ENCODE measurements around the gene SCN9A. TPM values are rescaled to one million over a fixed set of nuclear protein-coding genes. Genes with fewer than 3 reads are reported as not detected.
"Not testable (repeated sequence)": the region's sequence is repeated elsewhere in the genome, so short reads cannot be mapped to it uniquely, and the experiment has no call there.

The SCN9A gene
- polyA plus RNA-seq, 1 donor: 7.3 TPM

DNA sequence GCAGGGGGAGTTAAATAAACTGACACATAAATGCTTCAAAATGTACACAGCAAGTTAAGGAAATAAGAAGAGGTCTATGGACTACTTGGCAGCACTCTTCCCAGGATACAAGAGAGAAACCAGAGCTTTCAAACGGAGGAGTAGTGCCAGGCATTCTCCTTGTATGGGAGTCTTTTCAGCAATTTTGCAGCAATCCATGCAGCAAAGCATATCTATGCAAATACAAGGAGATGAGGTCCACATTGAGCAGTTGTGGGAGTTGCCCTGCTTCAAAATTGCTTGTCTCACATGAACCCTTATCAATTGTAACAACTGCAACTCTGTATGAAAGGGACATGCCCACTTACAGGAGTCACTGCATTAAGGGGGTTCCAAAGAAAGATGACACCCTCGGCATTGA lies 37.8 kb downstream of the SCN9A start:
- no peak overlapping the region for H3K4me3 ChIP-seq (ENCODE audit: low read length)
- H3K27me3 ChIP-seq (ENCODE audit: control insufficient read depth, insufficient read depth, low read length): no peaks in the 10 kb centered on the region
- 100% methylated on average over 1 of the region's 2 CpGs for WGBS (ENCODE audit: insufficient coverage, low lambda C conversion rate)
- H3K9me3 ChIP-seq (ENCODE audit: control insufficient read depth, low read depth, low read length): no peaks in the 10 kb centered on the region
- H3K36me3 ChIP-seq (ENCODE audit: control insufficient read depth, insufficient read depth, low read length): no peaks in the 10 kb centered on the region
- DNase-seq: no peak
- no peaks in the 10 kb centered on the region for H3K4me1 ChIP-seq (ENCODE audit: control insufficient read depth, insufficient read depth, low read length)
- H3K27ac ChIP-seq (ENCODE audit: low read length): no peak overlapping the region

DNA sequence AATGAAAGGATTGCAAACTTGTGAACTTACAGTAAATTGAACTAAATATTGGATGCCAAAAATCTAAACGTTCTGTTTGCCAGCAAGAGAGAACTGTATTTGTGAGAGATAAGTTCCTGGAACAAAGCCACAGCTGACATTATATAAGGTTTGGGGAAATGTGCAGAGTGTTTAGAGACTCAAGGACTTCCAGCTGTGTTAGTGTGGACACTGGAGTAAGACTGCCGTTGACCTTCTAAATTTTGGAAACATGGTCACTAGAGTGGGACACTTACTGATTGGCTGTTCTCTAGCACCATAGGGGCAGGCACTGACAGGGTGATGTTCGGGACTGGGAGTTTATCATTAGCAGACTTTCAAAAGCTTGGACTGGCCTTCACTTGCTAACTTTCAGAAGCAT lies 40.5 kb downstream of the SCN9A start:
- no peak overlapping the region for H3K4me3 ChIP-seq (ENCODE audit: low read length)
- DNase-seq: peak; percentile 12 to 16

DNA sequence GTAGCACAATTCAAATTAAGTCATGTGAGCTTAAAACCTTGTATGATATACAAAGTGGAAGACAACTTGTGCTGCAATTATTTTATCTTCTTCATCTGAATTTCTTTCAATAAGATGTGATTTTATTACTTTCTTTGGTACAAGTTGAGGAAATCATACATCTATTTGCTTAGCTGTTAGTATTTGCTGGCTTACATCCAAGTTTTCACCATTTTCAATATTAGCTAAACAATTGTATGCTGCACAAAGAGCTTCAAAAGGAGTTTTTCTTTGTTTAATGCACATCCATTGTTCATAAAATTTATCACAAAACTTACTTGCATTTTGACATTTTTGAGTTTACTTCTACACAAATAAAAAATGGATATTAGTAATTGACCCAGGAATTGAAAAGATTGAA lies 40.9 kb downstream of the SCN9A start:
- Histone ChIP-seq H3K4me3 (ENCODE audit: low read length) (no peak overlapping the region), H3K36me3 (ENCODE audit: control insufficient read depth, insufficient read depth, low read length) (no peaks in the 10 kb centered on the region), H3K27ac (ENCODE audit: low read length) (no peak overlapping the region), H3K9me3 (ENCODE audit: control insufficient read depth, low read depth, low read length) (no peaks in the 10 kb centered on the region), H3K27me3 (ENCODE audit: control insufficient read depth, insufficient read depth, low read length) (no peaks in the 10 kb centered on the region), H3K4me1 (ENCODE audit: control insufficient read depth, insufficient read depth, low read length) (no peaks in the 10 kb centered on the region)
- no peak for DNase-seq

More for the DNA sequence above, 40.5 kb downstream of the SCN9A start:
- Histone ChIP-seq H3K27ac (ENCODE audit: low read length) (no peak overlapping the region), H3K27me3 (ENCODE audit: control insufficient read depth, insufficient read depth, low read length) (no peaks in the 10 kb centered on the region), H3K9me3 (ENCODE audit: control insufficient read depth, low read depth, low read length) (no peaks in the 10 kb centered on the region), H3K4me1 (ENCODE audit: control insufficient read depth, insufficient read depth, low read length) (no peaks in the 10 kb centered on the region), H3K36me3 (ENCODE audit: control insufficient read depth, insufficient read depth, low read length) (no peaks in the 10 kb centered on the region)
- no CpG with 5 or more reads among the region's 3 CpGs for WGBS (ENCODE audit: insufficient coverage, low lambda C conversion rate)

GRCh38 chr2:166333801-166334200 lies 41.9 kb downstream of the SCN9A start:
- Histone ChIP-seq H3K4me1 (ENCODE audit: control insufficient read depth, insufficient read depth, low read length) (no peaks in the 10 kb centered on the region), H3K4me3 (ENCODE audit: low read length) (no peak overlapping the region), H3K27me3 (ENCODE audit: control insufficient read depth, insufficient read depth, low read length) (no peaks in the 10 kb centered on the region), H3K36me3 (ENCODE audit: control insufficient read depth, insufficient read depth, low read length) (no peaks in the 10 kb centered on the region), H3K27ac (ENCODE audit: low read length) (no peak overlapping the region), H3K9me3 (ENCODE audit: control insufficient read depth, low read depth, low read length) (no peaks in the 10 kb centered on the region)
- WGBS (ENCODE audit: insufficient coverage, low lambda C conversion rate): 71% methylated on average over 1 of the region's 2 CpGs
- DNase-seq: no peak

- Histone ChIP-seq H3K4me3 (ENCODE audit: low read length) (no peak overlapping the region), H3K36me3 (ENCODE audit: control insufficient read depth, insufficient read depth, low read length) (no peaks in the 10 kb centered on the region), H3K27ac (ENCODE audit: low read length) (no peak overlapping the region), H3K9me3 (ENCODE audit: control insufficient read depth, low read depth, low read length) (no peaks in the 10 kb centered on the region), H3K4me1 (ENCODE audit: control insufficient read depth, insufficient read depth, low read length) (no peaks in the 10 kb centered on the region), H3K27me3 (ENCODE audit: control insufficient read depth, insufficient read depth, low read length) (no peaks in the 10 kb centered on the region)
- DNase-seq: no peak
These were observed 43.6 kb downstream of the SCN9A start for GRCh38 chr2:166332106-166332505.

DNA sequence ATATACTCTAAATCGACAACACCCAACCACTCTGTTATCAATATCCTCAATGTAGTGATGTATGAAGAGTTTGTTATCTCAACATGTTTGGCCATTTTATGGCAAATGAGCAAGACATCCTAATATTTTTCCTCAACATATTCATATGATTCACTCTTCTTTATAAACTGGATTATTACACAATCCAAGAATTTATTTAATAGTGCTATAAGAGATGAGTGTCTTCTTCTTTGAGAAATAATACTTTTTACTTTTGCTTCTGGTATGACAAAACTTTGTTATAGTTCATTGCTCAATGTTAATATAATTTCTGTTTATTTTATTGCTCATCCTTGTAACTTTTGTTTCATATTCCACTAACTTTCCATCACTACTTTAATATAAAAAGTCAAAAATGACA lies 44.3 kb downstream of the SCN9A start:
- DNase-seq: no peak
- no peaks in the 10 kb centered on the region for H3K27me3 ChIP-seq (ENCODE audit: control insufficient read depth, insufficient read depth, low read length)
- no peaks in the 10 kb centered on the region for H3K9me3 ChIP-seq (ENCODE audit: control insufficient read depth, low read depth, low read length)
- no CpG with 5 or more reads among the region's 1 CpG for WGBS (ENCODE audit: insufficient coverage, low lambda C conversion rate)
- H3K4me1 ChIP-seq (ENCODE audit: control insufficient read depth, insufficient read depth, low read length): no peaks in the 10 kb centered on the region
- H3K36me3 ChIP-seq (ENCODE audit: control insufficient read depth, insufficient read depth, low read length): no peaks in the 10 kb centered on the region
- H3K27ac ChIP-seq (ENCODE audit: low read length): no peak overlapping the region
- no peak overlapping the region for H3K4me3 ChIP-seq (ENCODE audit: low read length)

- no peaks in the 10 kb centered on the region for H3K27me3 ChIP-seq (ENCODE audit: control insufficient read depth, insufficient read depth, low read length)
- no peaks in the 10 kb centered on the region for H3K36me3 ChIP-seq (ENCODE audit: control insufficient read depth, insufficient read depth, low read length)
- DNase-seq: no peak
- no peaks in the 10 kb centered on the region for H3K9me3 ChIP-seq (ENCODE audit: control insufficient read depth, low read depth, low read length)
- H3K4me3 ChIP-seq (ENCODE audit: low read length): no peak overlapping the region
- no peaks in the 10 kb centered on the region for H3K4me1 ChIP-seq (ENCODE audit: control insufficient read depth, insufficient read depth, low read length)
- no peak overlapping the region for H3K27ac ChIP-seq (ENCODE audit: low read length)
These were observed 46.3 kb downstream of the SCN9A start for GRCh38 chr2:166329465-166329864.

DNA sequence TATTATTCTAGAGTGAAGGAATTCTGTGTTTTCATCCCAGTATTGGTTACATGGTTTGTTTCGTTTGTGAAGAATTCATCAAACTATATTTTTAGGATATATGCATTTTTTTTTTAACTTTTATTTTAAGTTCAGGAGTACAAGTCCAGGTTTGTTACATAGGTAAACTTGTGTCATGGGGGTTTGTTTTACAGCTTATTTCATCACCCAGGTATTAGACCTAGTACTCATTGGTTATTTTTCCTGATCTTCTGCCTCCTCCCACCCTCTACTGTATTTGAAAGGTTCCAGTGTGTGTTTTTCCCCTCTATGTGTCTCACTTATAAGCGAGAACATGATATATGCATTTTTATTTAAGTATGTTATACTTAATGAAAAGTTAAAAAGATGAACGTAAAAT lies 47.6 kb downstream of the SCN9A start:
- no peaks in the 10 kb centered on the region for H3K9me3 ChIP-seq (ENCODE audit: control insufficient read depth, low read depth, low read length)

GRCh38 chr2:166321076-166321475 lies 54.7 kb downstream of the SCN9A start:
- Histone ChIP-seq H3K27ac (ENCODE audit: low read length) (no peak overlapping the region), H3K4me1 (ENCODE audit: control insufficient read depth, insufficient read depth, low read length) (no peaks in the 10 kb centered on the region), H3K27me3 (ENCODE audit: control insufficient read depth, insufficient read depth, low read length) (no peaks in the 10 kb centered on the region), H3K9me3 (ENCODE audit: control insufficient read depth, low read depth, low read length) (no peaks in the 10 kb centered on the region), H3K36me3 (ENCODE audit: control insufficient read depth, insufficient read depth, low read length) (no peaks in the 10 kb centered on the region), H3K4me3 (ENCODE audit: low read length) (no peak overlapping the region)
- 80% methylated on average over 1 of the region's 3 CpGs for WGBS (ENCODE audit: insufficient coverage, low lambda C conversion rate)
- DNase-seq: no peak

More for the DNA sequence above, 47.6 kb downstream of the SCN9A start:
- H3K27ac ChIP-seq (ENCODE audit: low read length): no peak overlapping the region
- 68% methylated on average over 3 of the region's 3 CpGs for WGBS (ENCODE audit: insufficient coverage, low lambda C conversion rate)
- no peak for DNase-seq
- H3K4me1 ChIP-seq (ENCODE audit: control insufficient read depth, insufficient read depth, low read length): no peaks in the 10 kb centered on the region
- no peaks in the 10 kb centered on the region for H3K27me3 ChIP-seq (ENCODE audit: control insufficient read depth, insufficient read depth, low read length)
- no peaks in the 10 kb centered on the region for H3K36me3 ChIP-seq (ENCODE audit: control insufficient read depth, insufficient read depth, low read length)
- no peak overlapping the region for H3K4me3 ChIP-seq (ENCODE audit: low read length)

DNA sequence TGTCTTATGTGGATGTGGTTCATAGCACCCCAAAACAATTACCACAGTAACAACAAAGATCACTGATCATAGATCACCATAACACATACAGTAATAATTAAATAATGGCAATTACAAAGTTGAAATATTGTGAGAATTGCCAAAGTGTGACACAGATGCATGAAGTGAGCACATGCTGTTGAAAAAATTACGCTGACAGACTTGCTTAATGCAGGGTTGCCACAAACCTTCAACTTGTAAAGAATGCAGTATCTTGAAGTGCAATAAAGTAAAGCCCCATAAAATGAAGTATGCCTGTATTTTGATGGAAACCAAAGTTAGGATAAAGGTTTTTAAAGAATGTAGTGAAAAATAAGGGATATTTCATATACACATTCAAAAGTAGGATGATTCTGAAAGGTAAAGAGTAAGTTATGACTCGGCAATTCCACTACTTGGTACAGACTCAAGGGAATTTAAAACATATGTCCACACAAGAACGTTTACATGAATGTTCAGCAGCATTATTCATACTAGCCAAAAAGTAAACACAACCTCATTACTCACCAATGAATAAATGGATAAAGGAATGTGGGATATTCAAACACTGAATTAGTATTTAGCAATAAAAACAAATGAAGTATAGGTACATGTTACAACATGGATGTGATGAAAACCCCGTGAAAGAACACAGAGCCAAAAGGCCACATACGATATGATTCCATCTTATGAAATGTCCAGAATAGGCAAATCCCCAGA lies 61.6 kb downstream of the SCN9A start:
- no peaks in the 10 kb centered on the region for H3K36me3 ChIP-seq (ENCODE audit: control insufficient read depth, insufficient read depth, low read length)
- no peaks in the 10 kb centered on the region for H3K4me1 ChIP-seq (ENCODE audit: control insufficient read depth, insufficient read depth, low read length)
- no peak for DNase-seq
- 100% methylated on average over 2 of the region's 5 CpGs for WGBS (ENCODE audit: insufficient coverage, low lambda C conversion rate)
- no peak overlapping the region for H3K4me3 ChIP-seq (ENCODE audit: low read length)
- no peaks in the 10 kb centered on the region for H3K9me3 ChIP-seq (ENCODE audit: control insufficient read depth, low read depth, low read length)
- no peaks in the 10 kb centered on the region for H3K27me3 ChIP-seq (ENCODE audit: control insufficient read depth, insufficient read depth, low read length)
- no peak overlapping the region for H3K27ac ChIP-seq (ENCODE audit: low read length)

DNA sequence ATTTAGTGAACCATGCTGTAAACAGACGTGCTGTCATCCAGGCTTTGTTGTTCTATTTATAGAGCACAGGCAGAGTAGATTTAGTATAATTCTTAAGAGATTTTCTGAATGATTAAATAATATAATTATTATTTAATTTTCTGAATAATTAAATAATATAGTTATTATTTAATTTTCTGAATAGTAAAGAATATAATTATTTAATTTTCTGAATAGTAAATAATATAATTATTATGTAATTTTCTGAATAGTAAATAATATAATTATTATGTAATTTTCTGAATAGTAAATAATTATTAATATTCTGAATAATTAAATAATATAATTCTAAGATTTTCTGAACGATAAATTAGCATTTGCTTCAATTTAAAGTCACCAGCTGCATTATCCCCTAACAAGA lies 62.9 kb downstream of the SCN9A start:
- not testable (repeated sequence) for H3K4me3 ChIP-seq (ENCODE audit: low read length); H3K27me3 ChIP-seq (ENCODE audit: control insufficient read depth, insufficient read depth, low read length); H3K9me3 ChIP-seq (ENCODE audit: control insufficient read depth, low read depth, low read length); H3K36me3 ChIP-seq (ENCODE audit: control insufficient read depth, insufficient read depth, low read length); H3K4me1 ChIP-seq (ENCODE audit: control insufficient read depth, insufficient read depth, low read length); DNase-seq; H3K27ac ChIP-seq (ENCODE audit: low read length)
- WGBS (ENCODE audit: insufficient coverage, low lambda C conversion rate): 20% methylated on average over 1 of the region's 2 CpGs
